Retinal pigment epithelial cell (primary cell): ENCODE results near the gene PRKCZ.
"Not testable (repeated sequence)": the region's sequence is repeated elsewhere in the genome, so short reads cannot be mapped to it uniquely, and the experiment has no call there.

ENCODE experiments used
- DNase-seq: peaks from one replicate; pipeline ENCODE4 v3.0.0-alpha.2; 2010; ENCODE audit warnings: low read depth
- H3K4me3 ChIP-seq: 2 replicates; pipeline ENCODE4 v1.5.1; 2011; ENCODE audit warnings: mild to moderate bottlenecking, low read length, control low read depth, moderate library complexity
- TF ChIP-seq, protein P1 (sequence below): conservative IDR thresholded peaks from 2 replicates; pipeline ENCODE4 v1.5.1; 2011; ENCODE audit warnings: low read depth, low read length, control low read depth, inconsistent platforms

Gene PRKCZ

DNA sequence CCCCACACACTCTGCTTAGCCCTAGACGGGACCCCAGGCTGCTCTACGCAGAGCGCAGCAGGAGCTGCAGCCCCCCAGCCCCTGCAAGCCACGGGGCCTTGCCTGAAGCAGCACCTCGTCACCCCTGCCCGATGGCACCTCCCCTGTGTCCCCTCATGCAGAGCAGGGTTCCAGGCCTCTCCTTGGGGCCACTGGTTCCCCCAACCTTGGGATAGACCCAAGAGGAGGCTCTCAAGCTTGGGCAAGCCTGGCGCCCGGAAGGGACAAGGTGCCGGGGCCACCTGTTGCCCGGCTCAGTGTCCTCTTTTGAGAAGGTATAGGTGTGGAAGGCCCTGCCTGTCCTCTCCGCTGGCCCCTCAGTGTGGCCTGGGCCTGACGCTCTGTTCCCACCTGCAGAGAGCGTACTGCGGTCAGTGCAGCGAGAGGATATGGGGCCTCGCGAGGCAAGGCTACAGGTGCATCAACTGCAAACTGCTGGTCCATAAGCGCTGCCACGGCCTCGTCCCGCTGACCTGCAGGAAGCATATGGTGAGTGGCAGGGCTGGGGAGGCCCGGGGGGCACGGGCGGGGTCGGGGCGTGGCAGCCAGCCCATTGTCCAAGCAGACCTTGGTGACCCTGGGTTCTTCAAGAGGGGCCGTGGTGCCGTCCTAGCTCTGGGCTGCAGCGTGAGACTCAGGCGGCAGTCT lies 93.7 kb downstream of the PRKCZ start:
- no peak overlapping the region for H3K4me3 ChIP-seq
- TF ChIP-seq, protein P1, sequence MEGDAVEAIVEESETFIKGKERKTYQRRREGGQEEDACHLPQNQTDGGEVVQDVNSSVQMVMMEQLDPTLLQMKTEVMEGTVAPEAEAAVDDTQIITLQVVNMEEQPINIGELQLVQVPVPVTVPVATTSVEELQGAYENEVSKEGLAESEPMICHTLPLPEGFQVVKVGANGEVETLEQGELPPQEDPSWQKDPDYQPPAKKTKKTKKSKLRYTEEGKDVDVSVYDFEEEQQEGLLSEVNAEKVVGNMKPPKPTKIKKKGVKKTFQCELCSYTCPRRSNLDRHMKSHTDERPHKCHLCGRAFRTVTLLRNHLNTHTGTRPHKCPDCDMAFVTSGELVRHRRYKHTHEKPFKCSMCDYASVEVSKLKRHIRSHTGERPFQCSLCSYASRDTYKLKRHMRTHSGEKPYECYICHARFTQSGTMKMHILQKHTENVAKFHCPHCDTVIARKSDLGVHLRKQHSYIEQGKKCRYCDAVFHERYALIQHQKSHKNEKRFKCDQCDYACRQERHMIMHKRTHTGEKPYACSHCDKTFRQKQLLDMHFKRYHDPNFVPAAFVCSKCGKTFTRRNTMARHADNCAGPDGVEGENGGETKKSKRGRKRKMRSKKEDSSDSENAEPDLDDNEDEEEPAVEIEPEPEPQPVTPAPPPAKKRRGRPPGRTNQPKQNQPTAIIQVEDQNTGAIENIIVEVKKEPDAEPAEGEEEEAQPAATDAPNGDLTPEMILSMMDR = no peak
- no peak for DNase-seq

DNA sequence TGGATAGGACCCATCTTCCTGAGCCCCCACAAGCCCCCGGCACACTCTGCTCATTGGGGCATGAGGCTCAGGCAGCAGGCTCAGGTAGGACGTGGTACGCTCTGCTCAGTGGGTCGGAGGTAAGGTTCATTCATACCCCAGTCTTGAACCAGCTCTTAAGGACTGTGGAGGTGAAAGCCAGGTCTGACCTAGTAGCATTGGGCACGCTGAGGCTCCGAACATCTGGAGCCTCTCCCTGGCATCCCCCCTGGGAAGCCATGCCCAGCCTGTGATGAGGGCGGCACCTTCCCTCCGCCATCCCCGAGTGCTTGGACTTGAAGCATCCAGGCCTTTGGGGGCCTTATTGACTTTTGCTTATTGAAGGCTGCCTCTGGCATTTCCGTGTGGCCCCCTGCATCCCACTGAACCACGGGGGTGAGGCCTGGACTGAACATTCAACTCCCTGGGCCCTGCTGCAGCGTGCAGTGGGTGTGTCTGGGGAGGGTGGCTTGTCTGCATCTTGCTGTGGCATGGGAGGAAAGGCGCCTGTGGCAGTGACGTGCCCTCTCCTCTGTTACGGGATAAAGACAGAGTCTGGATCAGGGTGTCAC lies 94.4 kb downstream of the PRKCZ start:
- DNase-seq = no peak
- no peak overlapping the region for H3K4me3 ChIP-seq
- TF ChIP-seq, protein P1 = no peak

DNA sequence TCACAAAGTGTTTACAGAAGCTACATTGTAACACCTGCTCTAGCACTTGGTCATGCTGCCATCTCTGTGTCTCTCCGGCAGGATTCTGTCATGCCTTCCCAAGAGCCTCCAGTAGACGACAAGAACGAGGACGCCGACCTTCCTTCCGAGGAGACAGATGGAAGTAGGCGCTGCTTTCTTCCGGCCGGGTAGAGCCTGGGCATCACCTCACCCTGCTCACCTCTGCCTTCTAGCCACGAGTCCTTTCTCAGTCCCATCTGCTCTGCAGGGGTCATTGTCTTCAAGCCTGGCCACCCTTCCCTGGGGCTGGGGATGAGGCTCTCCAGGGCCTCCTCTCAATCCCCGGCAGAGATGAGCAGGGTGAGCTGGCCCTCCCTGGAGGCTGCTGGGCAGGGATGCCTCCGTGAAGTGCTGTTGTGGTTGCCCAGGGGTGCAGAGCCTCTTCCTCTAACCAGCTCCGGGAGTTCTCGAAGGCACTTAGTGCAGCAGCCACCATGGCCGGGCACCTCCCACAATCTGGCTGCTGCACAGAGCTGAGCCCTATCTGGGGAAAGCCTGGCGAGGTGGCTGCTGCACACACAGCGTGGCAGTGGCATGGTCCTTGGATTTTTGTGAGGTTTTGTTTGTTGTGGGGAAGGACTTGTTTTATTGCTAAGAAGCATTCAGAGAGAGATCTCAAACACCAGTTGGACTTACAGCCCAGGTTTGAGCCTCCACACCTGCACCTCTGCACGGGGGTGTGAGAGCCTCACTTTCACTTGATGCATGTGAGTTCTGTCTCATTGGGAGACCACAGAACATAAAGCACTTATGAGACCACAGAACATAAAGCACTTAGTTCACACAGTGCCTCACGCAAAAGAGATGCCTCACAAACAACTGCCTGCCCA lies 96.0 kb downstream of the PRKCZ start:
- no peak for DNase-seq
- TF ChIP-seq, protein P1 = no peak
- no peak overlapping the region for H3K4me3 ChIP-seq

GRCh38 chr1:2146836-2147517 lies 96.8 kb downstream of the PRKCZ start:
- TF ChIP-seq, protein P1 = no peak
- no peak overlapping the region for H3K4me3 ChIP-seq
- no peak for DNase-seq

DNA sequence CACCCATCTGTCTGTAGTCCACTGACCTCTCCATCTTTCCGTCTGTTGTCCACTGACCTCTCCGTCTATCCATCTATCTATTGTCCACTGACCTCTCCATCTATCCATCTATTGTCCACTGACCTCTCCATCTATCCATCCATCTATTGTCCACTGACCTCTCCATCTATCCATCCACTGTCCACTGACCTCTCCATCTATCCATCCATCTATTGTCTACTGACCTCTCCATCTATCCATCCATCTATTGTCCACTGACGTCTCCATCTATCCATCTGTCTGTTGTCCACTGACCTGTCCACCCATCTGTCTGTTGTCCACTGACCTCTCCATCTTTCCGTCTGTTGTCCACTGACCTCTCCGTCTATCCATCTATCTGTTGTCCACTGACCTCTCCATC lies 97.7 kb downstream of the PRKCZ start:
- not testable (repeated sequence) for DNase-seq, H3K4me3 ChIP-seq

- H3K4me3 ChIP-seq = no peak overlapping the region
- TF ChIP-seq, protein P1 = no peak
- no peak for DNase-seq
Observed at GRCh38 chr1:2148691-2149090, 98.5 kb downstream of the PRKCZ start.

GRCh38 chr1:2150801-2151200 lies 100.6 kb downstream of the PRKCZ start:
- DNase-seq = no peak
- TF ChIP-seq, protein P1 = no peak
- H3K4me3 ChIP-seq = no peak overlapping the region
